ENCODE measurements around the gene SLIT3. TPM values are rescaled to one million over a fixed set of nuclear protein-coding genes. Genes with fewer than 3 reads are reported as not detected.

SLIT3 gene
- total RNA-seq, 3 donors from 2014 or later (not counting 1 experiment from before 2014, with no cell fraction given): 0.34 to 0.80 TPM; not detected in 1

DNA sequence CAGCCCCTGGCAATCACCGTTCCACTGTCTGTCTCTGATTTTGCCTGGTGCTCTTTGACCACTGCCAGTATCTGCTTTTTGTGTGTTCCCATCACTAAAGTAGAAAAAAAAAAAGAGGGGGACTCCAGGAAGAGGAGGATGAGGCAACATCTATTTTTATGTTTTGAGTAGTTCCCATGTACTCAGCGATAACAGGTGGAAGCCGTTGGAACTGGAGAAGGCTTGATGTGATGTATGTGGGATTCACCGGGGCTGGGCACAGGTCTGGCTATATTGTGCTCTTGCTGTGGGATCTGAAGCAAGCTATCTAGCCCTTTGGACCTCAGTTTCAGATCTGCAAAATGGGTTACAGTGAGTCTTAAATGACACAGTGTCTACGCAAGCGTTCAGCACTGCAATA, 104.9 kb downstream of the SLIT3 start:
- WGBS (ENCODE audit: insufficient coverage): 92% methylated on average over 6 of the region's 6 CpGs

GRCh38 chr5:169195601-169196000, 105.3 kb downstream of the SLIT3 start:
- Mint-ChIP-seq H3K4me1 (no peaks in the 10 kb centered on the region), H3K4me3 (no peak overlapping the region), H3K9me3 (no peaks in the 10 kb centered on the region), H3K27ac (no peak overlapping the region), H3K27me3 (ENCODE audit: low read depth in 2 of 2) (peaks cover 0 to 2% of the 10 kb centered on the region in 2 donors), H3K36me3 (no peaks in the 10 kb centered on the region)
- TF ChIP-seq, protein P1, sequence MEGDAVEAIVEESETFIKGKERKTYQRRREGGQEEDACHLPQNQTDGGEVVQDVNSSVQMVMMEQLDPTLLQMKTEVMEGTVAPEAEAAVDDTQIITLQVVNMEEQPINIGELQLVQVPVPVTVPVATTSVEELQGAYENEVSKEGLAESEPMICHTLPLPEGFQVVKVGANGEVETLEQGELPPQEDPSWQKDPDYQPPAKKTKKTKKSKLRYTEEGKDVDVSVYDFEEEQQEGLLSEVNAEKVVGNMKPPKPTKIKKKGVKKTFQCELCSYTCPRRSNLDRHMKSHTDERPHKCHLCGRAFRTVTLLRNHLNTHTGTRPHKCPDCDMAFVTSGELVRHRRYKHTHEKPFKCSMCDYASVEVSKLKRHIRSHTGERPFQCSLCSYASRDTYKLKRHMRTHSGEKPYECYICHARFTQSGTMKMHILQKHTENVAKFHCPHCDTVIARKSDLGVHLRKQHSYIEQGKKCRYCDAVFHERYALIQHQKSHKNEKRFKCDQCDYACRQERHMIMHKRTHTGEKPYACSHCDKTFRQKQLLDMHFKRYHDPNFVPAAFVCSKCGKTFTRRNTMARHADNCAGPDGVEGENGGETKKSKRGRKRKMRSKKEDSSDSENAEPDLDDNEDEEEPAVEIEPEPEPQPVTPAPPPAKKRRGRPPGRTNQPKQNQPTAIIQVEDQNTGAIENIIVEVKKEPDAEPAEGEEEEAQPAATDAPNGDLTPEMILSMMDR (IDR thresholded peaks at IDR 0.05): no peak
- H3K4me3 ChIP-seq (ENCODE audit: low read length): no peak overlapping the region
- ATAC-seq (no peak), DNase-seq (no peak)
- no peaks in the 10 kb centered on the region for H3K4me1 ChIP-seq (ENCODE audit: control insufficient read depth, insufficient read depth, low read length)
- no peaks in the 10 kb centered on the region for H3K9me3 ChIP-seq (ENCODE audit: control insufficient read depth, insufficient read depth, low read length)
- no peaks in the 10 kb centered on the region for H3K36me3 ChIP-seq (ENCODE audit: control insufficient read depth, insufficient read depth, low read length)
- intact Hi-C loops (cut with micrococcal nuclease): no loop called here
- WGBS (ENCODE audit: insufficient coverage): 91% methylated on average over 8 of the region's 8 CpGs
- H3K27me3 ChIP-seq (ENCODE audit: control insufficient read depth, insufficient read depth, low read length): no peaks in the 10 kb centered on the region
- H3K27ac ChIP-seq (ENCODE audit: low read length): no peak overlapping the region

More for the DNA sequence above, 104.9 kb downstream of the SLIT3 start:
- Mint-ChIP-seq H3K36me3 (no peaks in the 10 kb centered on the region), H3K9me3 (no peaks in the 10 kb centered on the region), H3K27me3 (ENCODE audit: low read depth in 2 of 2) (peaks cover 0 to 2% of the 10 kb centered on the region in 2 donors), H3K27ac (no peak overlapping the region), H3K4me3 (no peak overlapping the region), H3K4me1 (no peaks in the 10 kb centered on the region)
- Histone ChIP-seq H3K27me3 (ENCODE audit: control insufficient read depth, insufficient read depth, low read length) (no peaks in the 10 kb centered on the region), H3K27ac (ENCODE audit: low read length) (no peak overlapping the region), H3K4me1 (ENCODE audit: control insufficient read depth, insufficient read depth, low read length) (no peaks in the 10 kb centered on the region), H3K4me3 (ENCODE audit: low read length) (no peak overlapping the region), H3K36me3 (ENCODE audit: control insufficient read depth, insufficient read depth, low read length) (no peaks in the 10 kb centered on the region), H3K9me3 (ENCODE audit: control insufficient read depth, insufficient read depth, low read length) (no peaks in the 10 kb centered on the region)
- intact Hi-C loops (cut with micrococcal nuclease): no loop called here
- TF ChIP-seq, protein P1 (IDR thresholded peaks at IDR 0.05): no peak
- no peak for ATAC-seq
- DNase-seq: no peak

- Histone ChIP-seq H3K4me3 (ENCODE audit: low read length) (no peak overlapping the region), H3K4me1 (ENCODE audit: control insufficient read depth, insufficient read depth, low read length) (no peaks in the 10 kb centered on the region), H3K9me3 (ENCODE audit: control insufficient read depth, insufficient read depth, low read length) (no peaks in the 10 kb centered on the region), H3K27ac (ENCODE audit: low read length) (no peak overlapping the region), H3K27me3 (ENCODE audit: control insufficient read depth, insufficient read depth, low read length) (no peaks in the 10 kb centered on the region), H3K36me3 (ENCODE audit: control insufficient read depth, insufficient read depth, low read length) (no peaks in the 10 kb centered on the region)
- ATAC-seq: no peak
- Mint-ChIP-seq H3K27me3 (ENCODE audit: low read depth in 2 of 2) (peaks cover 0 to 2% of the 10 kb centered on the region in 2 donors), H3K4me3 (no peak overlapping the region), H3K9me3 (no peaks in the 10 kb centered on the region), H3K4me1 (no peaks in the 10 kb centered on the region), H3K27ac (no peak overlapping the region), H3K36me3 (no peaks in the 10 kb centered on the region)
- intact Hi-C loops (cut with micrococcal nuclease): no loop called here
- 60% methylated on average over 3 of the region's 3 CpGs for WGBS (ENCODE audit: insufficient coverage)
- TF ChIP-seq, protein P1 (IDR thresholded peaks at IDR 0.05): no peak
- no peak for DNase-seq
Measured at GRCh38 chr5:169192536-169192935, 108.4 kb downstream of the SLIT3 start.

GRCh38 chr5:169190849-169191248, 110.1 kb downstream of the SLIT3 start:
- DNase-seq (no peak), ATAC-seq (no peak)
- no peaks in the 10 kb centered on the region for H3K27me3 Mint-ChIP-seq (ENCODE audit: low read depth in 2 of 2)
- H3K9me3 Mint-ChIP-seq: no peaks in the 10 kb centered on the region
- H3K4me3 Mint-ChIP-seq: no peak overlapping the region
- no peaks in the 10 kb centered on the region for H3K4me1 Mint-ChIP-seq
- no peaks in the 10 kb centered on the region for H3K36me3 ChIP-seq (ENCODE audit: control insufficient read depth, insufficient read depth, low read length)
- no peaks in the 10 kb centered on the region for H3K4me1 ChIP-seq (ENCODE audit: control insufficient read depth, insufficient read depth, low read length)
- WGBS (ENCODE audit: insufficient coverage): no CpG with 5 or more reads among the region's 1 CpG
- H3K27ac ChIP-seq (ENCODE audit: low read length): no peak overlapping the region
- no peaks in the 10 kb centered on the region for H3K36me3 Mint-ChIP-seq
- H3K27ac Mint-ChIP-seq: no peak overlapping the region
- H3K27me3 ChIP-seq (ENCODE audit: control insufficient read depth, insufficient read depth, low read length): no peaks in the 10 kb centered on the region
- intact Hi-C loops (cut with micrococcal nuclease): no loop called here
- H3K4me3 ChIP-seq (ENCODE audit: low read length): no peak overlapping the region
- H3K9me3 ChIP-seq (ENCODE audit: control insufficient read depth, insufficient read depth, low read length): no peaks in the 10 kb centered on the region
- TF ChIP-seq, protein P1 (IDR thresholded peaks at IDR 0.05): no peak

All from natural killer cell (primary cell).